Calu3 (cell line): Measurements from ENCODE around the gene PEPD. TPM values are rescaled to one million over a fixed set of nuclear protein-coding genes. Genes with fewer than 3 reads are reported as not detected.

Source experiments
- BruUV-seq: library from RNA; stranded (reverse); fragments of 400-500 nt; replicated peaks from 2 replicates; lab custom pipeline; 2021; lab: Mats Ljungman, UMichigan
- CTCF ChIA-PET: fragments of 300-600 bp; sonication (Branson Sonifier 250); formaldehyde crosslinking; loops from one replicate; lab custom pipeline; 2022; ENCODE audit warnings: antibody characterized with exemption; lab: Charles Lee
- DNase-seq: peaks from one replicate; pipeline ENCODE4 v3.0.0; 2022
- H3K27ac Mint-ChIP-seq: one replicate; pipeline ENCODE4 v1.8.0; 2022; ENCODE audit warnings: mixed read lengths; ENCODE audit not compliant: unreplicated experiment
- H3K27me3 Mint-ChIP-seq: one replicate; pipeline ENCODE4 v1.8.0; 2022; ENCODE audit warnings: mixed read lengths; ENCODE audit not compliant: unreplicated experiment
- H3K36me3 Mint-ChIP-seq: one replicate; pipeline ENCODE4 v1.8.0; 2022; ENCODE audit warnings: mild to moderate bottlenecking, moderate library complexity, mixed read lengths; ENCODE audit not compliant: insufficient read depth, unreplicated experiment
- H3K4me1 Mint-ChIP-seq: one replicate; pipeline ENCODE4 v1.8.0; 2022; ENCODE audit warnings: mild to moderate bottlenecking, low read depth, mixed read lengths; ENCODE audit not compliant: unreplicated experiment
- H3K4me3 Mint-ChIP-seq: one replicate; pipeline ENCODE4 v1.8.0; 2022; ENCODE audit warnings: mild to moderate bottlenecking, low read depth, moderate library complexity, mixed read lengths; ENCODE audit not compliant: unreplicated experiment
- H3K9me3 Mint-ChIP-seq: one replicate; pipeline ENCODE4 v1.8.0; 2022; ENCODE audit warnings: low read depth, mixed read lengths; ENCODE audit not compliant: unreplicated experiment
- intact Hi-C: fragments of 100-400 bp; cut with micrococcal nuclease; formaldehyde crosslinking; loops from one replicate; pipeline ENCODE4 v1.10.0; 2022; ENCODE audit not compliant: unreplicated experiment
- total RNA-seq: library from RNA; stranded (reverse); gene quantifications from 2 replicates; pipeline ENCODE4 v1.2.3, GENCODE V29; 2022
- TF ChIP-seq, protein P1 (sequence below): fragments of 200-600 bp; IDR thresholded peaks from one replicate; pipeline ENCODE4 v1.8.0; 2022; ENCODE audit warnings: antibody characterized with exemption; ENCODE audit not compliant: unreplicated experiment

The PEPD gene
- total RNA-seq, 1 experiment from 2014 or later: 65.5 TPM

DNA sequence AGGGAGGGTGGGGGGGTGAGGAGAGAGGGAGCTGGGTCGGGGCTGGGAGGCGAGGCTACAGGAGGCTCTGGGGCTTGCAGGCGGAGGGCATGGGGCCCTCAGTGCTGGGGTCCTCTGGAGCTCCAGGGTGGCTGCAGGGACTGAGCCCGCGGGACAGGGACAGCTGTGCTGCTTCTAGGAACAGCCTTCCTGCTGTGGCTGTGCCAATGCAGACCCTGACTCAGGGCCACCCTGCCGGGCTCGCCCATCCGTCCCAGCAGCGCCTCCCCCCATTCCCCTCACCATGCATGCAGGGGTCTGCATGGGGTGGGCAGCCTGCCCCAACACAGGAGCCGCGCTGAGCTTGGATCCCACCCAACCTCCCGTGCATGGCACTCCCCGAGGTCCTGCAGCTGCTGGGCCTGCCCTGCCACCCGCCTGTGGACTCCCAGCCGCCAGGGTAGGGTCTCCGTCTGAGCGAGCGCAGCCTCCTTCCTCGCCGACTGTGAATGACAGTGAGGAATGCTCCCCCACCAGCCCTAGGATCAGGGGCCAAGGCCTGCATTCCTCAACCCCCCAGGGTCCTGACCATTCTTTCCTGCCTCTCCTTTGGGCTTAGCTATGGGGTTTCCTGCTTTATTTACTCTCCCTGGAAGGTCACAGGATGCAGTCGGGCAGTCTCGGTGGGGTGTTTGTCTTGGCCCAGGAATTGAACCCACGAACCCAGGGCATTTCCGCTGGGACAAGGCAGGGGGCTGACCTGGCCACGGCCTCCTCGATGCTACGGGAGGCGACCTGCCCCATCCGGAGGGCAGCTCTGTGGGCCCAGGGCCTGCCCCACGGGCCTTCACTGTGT is 124.7 kb downstream of the PEPD start:
- no peak overlapping the region for H3K27ac Mint-ChIP-seq
- BruUV-seq: no TSS peak
- no peaks in the 10 kb centered on the region for H3K4me1 Mint-ChIP-seq
- no peak overlapping the region for H3K4me3 Mint-ChIP-seq
- DNase-seq: no peak
- no peaks in the 10 kb centered on the region for H3K27me3 Mint-ChIP-seq
- CTCF ChIA-PET: interaction anchor here (0.5 to 1.6 kb wide), 4 partner anchors 12 to 262 kb away, joined by 3 to 5 read pairs (median 3); no protein-coding TSS in a partner anchor
- intact Hi-C loops: no loop called here
- H3K36me3 Mint-ChIP-seq: peaks cover 12% of the 10 kb centered on the region
- no peaks in the 10 kb centered on the region for H3K9me3 Mint-ChIP-seq
- TF ChIP-seq, protein P1, sequence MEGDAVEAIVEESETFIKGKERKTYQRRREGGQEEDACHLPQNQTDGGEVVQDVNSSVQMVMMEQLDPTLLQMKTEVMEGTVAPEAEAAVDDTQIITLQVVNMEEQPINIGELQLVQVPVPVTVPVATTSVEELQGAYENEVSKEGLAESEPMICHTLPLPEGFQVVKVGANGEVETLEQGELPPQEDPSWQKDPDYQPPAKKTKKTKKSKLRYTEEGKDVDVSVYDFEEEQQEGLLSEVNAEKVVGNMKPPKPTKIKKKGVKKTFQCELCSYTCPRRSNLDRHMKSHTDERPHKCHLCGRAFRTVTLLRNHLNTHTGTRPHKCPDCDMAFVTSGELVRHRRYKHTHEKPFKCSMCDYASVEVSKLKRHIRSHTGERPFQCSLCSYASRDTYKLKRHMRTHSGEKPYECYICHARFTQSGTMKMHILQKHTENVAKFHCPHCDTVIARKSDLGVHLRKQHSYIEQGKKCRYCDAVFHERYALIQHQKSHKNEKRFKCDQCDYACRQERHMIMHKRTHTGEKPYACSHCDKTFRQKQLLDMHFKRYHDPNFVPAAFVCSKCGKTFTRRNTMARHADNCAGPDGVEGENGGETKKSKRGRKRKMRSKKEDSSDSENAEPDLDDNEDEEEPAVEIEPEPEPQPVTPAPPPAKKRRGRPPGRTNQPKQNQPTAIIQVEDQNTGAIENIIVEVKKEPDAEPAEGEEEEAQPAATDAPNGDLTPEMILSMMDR: no peak

- Mint-ChIP-seq H3K27ac (no peak overlapping the region), H3K4me1 (no peaks in the 10 kb centered on the region), H3K9me3 (no peaks in the 10 kb centered on the region), H3K27me3 (no peaks in the 10 kb centered on the region), H3K4me3 (no peak overlapping the region), H3K36me3 (peaks cover 17% of the 10 kb centered on the region)
- no TSS peak for BruUV-seq
- TF ChIP-seq, protein P1: no peak
- no peak for DNase-seq
- intact Hi-C loops: no loop called here
- CTCF ChIA-PET: interaction anchor here (0.7 to 1.6 kb wide), 2 partner anchors 160 to 261 kb away, joined by 3 to 5 read pairs; no protein-coding TSS in a partner anchor
Observed at GRCh38 chr19:33395561-33396550, 125.7 kb downstream of the PEPD start.

DNA sequence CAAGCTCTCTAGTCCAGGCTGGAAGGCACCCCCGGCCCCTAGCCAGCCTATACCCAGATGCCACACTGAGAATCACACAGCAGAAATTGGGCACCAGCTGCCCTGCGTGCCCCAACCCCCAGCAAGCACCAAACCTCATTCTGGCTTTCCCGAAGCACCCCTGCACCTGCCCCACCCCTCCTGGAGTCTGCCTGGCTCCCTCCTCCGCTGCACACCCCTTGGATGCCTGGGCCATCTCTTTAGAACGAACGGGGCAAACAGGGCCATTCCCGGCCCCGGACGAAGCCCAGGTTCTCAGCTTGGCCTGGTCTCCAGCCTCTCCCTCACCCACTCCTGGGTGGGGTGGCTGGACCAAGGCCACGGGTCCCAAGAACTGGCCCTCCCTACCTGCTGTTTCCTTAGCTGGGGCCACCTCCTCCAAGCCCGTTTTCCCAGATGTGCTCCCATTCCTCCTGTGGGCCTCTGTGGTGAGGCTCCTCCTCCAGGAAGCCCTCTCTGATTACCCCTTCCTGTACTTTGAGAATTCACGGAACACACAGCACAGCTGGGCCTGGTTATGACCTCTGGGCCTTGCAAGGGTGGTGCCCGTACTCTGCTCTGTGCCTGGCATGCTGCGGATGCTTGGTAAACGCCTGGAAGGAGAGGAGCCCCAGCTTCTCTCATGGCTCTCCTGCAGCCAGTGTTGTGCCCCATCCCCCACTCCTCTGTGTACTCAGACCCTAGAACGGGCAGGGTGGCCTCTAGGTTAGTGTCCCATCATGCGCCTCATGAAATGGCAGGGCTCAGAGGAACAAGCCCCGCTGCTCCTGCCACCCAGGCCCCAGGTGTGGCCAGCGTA is 126.6 kb downstream of the PEPD start:
- H3K36me3 Mint-ChIP-seq: peaks cover 19% of the 10 kb centered on the region
- no peaks in the 10 kb centered on the region for H3K4me1 Mint-ChIP-seq
- DNase-seq: no peak
- CTCF ChIA-PET: no interaction called here
- intact Hi-C loops: no loop called here
- TF ChIP-seq, protein P1: no peak
- no TSS peak for BruUV-seq
- no peak overlapping the region for H3K27ac Mint-ChIP-seq
- no peaks in the 10 kb centered on the region for H3K9me3 Mint-ChIP-seq
- no peaks in the 10 kb centered on the region for H3K27me3 Mint-ChIP-seq
- no peak overlapping the region for H3K4me3 Mint-ChIP-seq
